HG03108 (cell line): ENCODE data around the gene FGGY.
"Not testable (repeated sequence)": the region's sequence is repeated elsewhere in the genome, so short reads cannot be mapped to it uniquely, and the experiment has no call there.

Experiments used
- ATAC-seq: cut with Tn5 transposase; IDR thresholded peaks from one replicate; pipeline ENCODE4 v1.9.1; 2021; ENCODE audit warnings: moderate library complexity; ENCODE audit not compliant: unreplicated experiment

The FGGY gene

GRCh38 chr1:59538476-59538875 is 241.6 kb downstream of the FGGY start:
- not testable (repeated sequence) for ATAC-seq

GRCh38 chr1:59539961-59540681 is 243.2 kb downstream of the FGGY start:
- ATAC-seq: no peak

GRCh38 chr1:59541161-59541560 is 244.3 kb downstream of the FGGY start:
- no peak for ATAC-seq

- no peak for ATAC-seq
Observed at GRCh38 chr1:59541891-59542290, 245.0 kb downstream of the FGGY start.

- no peak for ATAC-seq
Observed at GRCh38 chr1:59543211-59543668, 246.3 kb downstream of the FGGY start.

- no peak for ATAC-seq
Observed at GRCh38 chr1:59544615-59545293, 247.9 kb downstream of the FGGY start.

- ATAC-seq: no peak
Observed at GRCh38 chr1:59545830-59546229, 248.9 kb downstream of the FGGY start.

GRCh38 chr1:59549066-59549837 is 252.4 kb downstream of the FGGY start:
- no peak for ATAC-seq

GRCh38 chr1:59549903-59550302 is 253.0 kb downstream of the FGGY start:
- ATAC-seq: no peak

GRCh38 chr1:59552007-59552406 is 255.1 kb downstream of the FGGY start:
- no peak for ATAC-seq

- ATAC-seq: no peak
Observed at GRCh38 chr1:59553371-59553770, 256.5 kb downstream of the FGGY start.

GRCh38 chr1:59554011-59554663 is 257.2 kb downstream of the FGGY start:
- no peak for ATAC-seq

- ATAC-seq: no peak
Observed at GRCh38 chr1:59554752-59555151, 257.9 kb downstream of the FGGY start.

GRCh38 chr1:59556398-59556797 is 259.5 kb downstream of the FGGY start:
- ATAC-seq: no peak

GRCh38 chr1:59556802-59557548 is 260.1 kb downstream of the FGGY start:
- no peak for ATAC-seq

GRCh38 chr1:59557549-59557885 is 260.6 kb downstream of the FGGY start:
- ATAC-seq: no peak

GRCh38 chr1:59558580-59558979 is 261.7 kb downstream of the FGGY start:
- ATAC-seq: not testable (repeated sequence)

GRCh38 chr1:59560807-59561450 is 264.0 kb downstream of the FGGY start:
- peak; percentile 92 for ATAC-seq

- no peak for ATAC-seq
Observed at GRCh38 chr1:59561796-59562195, 264.9 kb downstream of the FGGY start.
